NCI-H1436 treated with DMSO at 0.1 percent for 48 hours (cell line): ENCODE data around the gene ADAMTS7.
"Not testable (repeated sequence)": the region's sequence is repeated elsewhere in the genome, so short reads cannot be mapped to it uniquely, and the experiment has no call there.

ENCODE experiments used
- DNase-seq: peaks from one replicate; lab custom pipeline; 2025; lab: John Stamatoyannopoulos, UW

The ADAMTS7 gene

GRCh38 chr15:78766041-78766440, 45.2 kb downstream of the ADAMTS7 start:
- DNase-seq: no peak

GRCh38 chr15:78765154-78765860, 46.0 kb downstream of the ADAMTS7 start:
- not testable (repeated sequence) for DNase-seq

GRCh38 chr15:78764340-78765153, 46.7 kb downstream of the ADAMTS7 start:
- not testable (repeated sequence) for DNase-seq

GRCh38 chr15:78763796-78764241, 47.4 kb downstream of the ADAMTS7 start:
- no peak for DNase-seq

GRCh38 chr15:78762985-78763795, 48.1 kb downstream of the ADAMTS7 start:
- DNase-seq: no peak

GRCh38 chr15:78762386-78762961, 48.8 kb downstream of the ADAMTS7 start:
- not testable (repeated sequence) for DNase-seq

GRCh38 chr15:78761891-78762385, 49.3 kb downstream of the ADAMTS7 start:
- no peak for DNase-seq

GRCh38 chr15:78761475-78761874, 49.8 kb downstream of the ADAMTS7 start:
- not testable (repeated sequence) for DNase-seq

GRCh38 chr15:78761020-78761419, 50.2 kb downstream of the ADAMTS7 start:
- no peak for DNase-seq

GRCh38 chr15:78760091-78760882, 51.0 kb downstream of the ADAMTS7 start:
- not testable (repeated sequence) for DNase-seq

GRCh38 chr15:78759361-78759998, 51.8 kb downstream of the ADAMTS7 start:
- not testable (repeated sequence) for DNase-seq

GRCh38 chr15:78758486-78759200, 52.6 kb downstream of the ADAMTS7 start:
- DNase-seq: not testable (repeated sequence)

GRCh38 chr15:78758084-78758483, 53.2 kb downstream of the ADAMTS7 start:
- DNase-seq: not testable (repeated sequence)

GRCh38 chr15:78757636-78757905, 53.7 kb downstream of the ADAMTS7 start:
- DNase-seq: no peak

GRCh38 chr15:78756781-78757635, 54.3 kb downstream of the ADAMTS7 start:
- not testable (repeated sequence) for DNase-seq

GRCh38 chr15:78755900-78756591, 55.2 kb downstream of the ADAMTS7 start:
- not testable (repeated sequence) for DNase-seq

- not testable (repeated sequence) for DNase-seq
Observed at GRCh38 chr15:78754637-78755280, 56.5 kb downstream of the ADAMTS7 start.
